Measurements from ENCODE around the gene APOBEC3F.
"Not testable (repeated sequence)": the region's sequence is repeated elsewhere in the genome, so short reads cannot be mapped to it uniquely, and the experiment has no call there.

APOBEC3F gene

GRCh38 chr22:39068033-39068785 lies 27.5 kb downstream of the APOBEC3F start:
- no peak for TF ChIP-seq CTCF (IDR thresholded peaks at IDR 0.05; ENCODE audit: low read depth, low read length)
- no peak for DNase-seq (ENCODE audit: extremely low read depth, low read depth)

GRCh38 chr22:39070186-39070585 lies 29.5 kb downstream of the APOBEC3F start:
- no peak for TF ChIP-seq CTCF (IDR thresholded peaks at IDR 0.05; ENCODE audit: low read depth, low read length)

GRCh38 chr22:39072581-39072981 lies 31.9 kb downstream of the APOBEC3F start:
- DNase-seq (ENCODE audit: extremely low read depth, low read depth): not testable (repeated sequence)

More at GRCh38 chr22:39070186-39070585, 29.5 kb downstream of the APOBEC3F start:
- no peak for DNase-seq (ENCODE audit: extremely low read depth, low read depth)

GRCh38 chr22:39073981-39074380 lies 33.3 kb downstream of the APOBEC3F start:
- TF ChIP-seq CTCF (IDR thresholded peaks at IDR 0.05; ENCODE audit: low read depth, low read length): no peak

GRCh38 chr22:39076155-39077025 lies 35.7 kb downstream of the APOBEC3F start:
- not testable (repeated sequence) for DNase-seq (ENCODE audit: extremely low read depth, low read depth)

More at GRCh38 chr22:39073981-39074380, 33.3 kb downstream of the APOBEC3F start:
- DNase-seq (ENCODE audit: extremely low read depth, low read depth): no peak

GRCh38 chr22:39077026-39077840 lies 36.6 kb downstream of the APOBEC3F start, which contains the start of gene APOBEC3G:
Gene APOBEC3G (plus strand): TSS chr22:39077275. CDS start chr22:39077362, 87 bp downstream.
- peak; percentile 7 for DNase-seq (ENCODE audit: extremely low read depth, low read depth)

GRCh38 chr22:39077912-39078311 lies 37.2 kb downstream of the APOBEC3F start:
- DNase-seq (ENCODE audit: extremely low read depth, low read depth): not testable (repeated sequence)

- TF ChIP-seq CTCF (IDR thresholded peaks at IDR 0.05; ENCODE audit: low read depth, low read length): no peak
Observed at GRCh38 chr22:39078329-39078728, 37.7 kb downstream of the APOBEC3F start.

GRCh38 chr22:39079054-39079637 lies 38.5 kb downstream of the APOBEC3F start:
- not testable (repeated sequence) for DNase-seq (ENCODE audit: extremely low read depth, low read depth)

More at GRCh38 chr22:39078329-39078728, 37.7 kb downstream of the APOBEC3F start:
- DNase-seq (ENCODE audit: extremely low read depth, low read depth): no peak
